ENCODE measurements around the gene LETM1.

- TF ChIP-seq CTCF (IDR thresholded peaks at IDR 0.05): no peak
- TF ChIP-seq EZH2 (IDR thresholded peaks at IDR 0.05; ENCODE audit: borderline replicate concordance, insufficient read depth, low read depth, low read length, poor library complexity, severe bottlenecking): no peak
Measured at GRCh38 chr4:1806596-1807331, 49.2 kb downstream of the LETM1 start.
